Brain microvascular endothelial cell (primary cell): ENCODE results near the gene MIF4GD.
"Not testable (repeated sequence)": the region's sequence is repeated elsewhere in the genome, so short reads cannot be mapped to it uniquely, and the experiment has no call there.

Experiments
- DNase-seq: peaks from one replicate; pipeline ENCODE4 v3.0.0-alpha.2; 2020
- H3K27ac ChIP-seq: fragments of 250-450 bp; sonication (Bioruptor Pico); 2 replicates; pipeline ENCODE4 v1.5.1; 2020; ENCODE audit warnings: mild to moderate bottlenecking, moderate library complexity
- H3K27me3 ChIP-seq: fragments of 250-450 bp; sonication (Bioruptor Pico); replicated peaks from 2 replicates; pipeline ENCODE4 v1.5.1; 2020; ENCODE audit warnings: mild to moderate bottlenecking
- H3K36me3 ChIP-seq: fragments of 250-450 bp; sonication (Bioruptor Pico); replicated peaks from 2 replicates; pipeline ENCODE4 v1.5.1; 2020; ENCODE audit warnings: mild to moderate bottlenecking
- H3K4me3 ChIP-seq: 2 replicates; pipeline ENCODE4 v1.5.1; 2011; ENCODE audit warnings: low read depth, mild to moderate bottlenecking, control low read depth, low read length, moderate library complexity
- in situ Hi-C: cut with HindIII; loops from 2 replicates; pipeline ENCODE4 v1.10.0; 2017; ENCODE audit warnings: low sequenced_read_pairs, low pct_ligation_motif_present
- TF ChIP-seq, protein P1 (sequence below): IDR thresholded peaks from 2 replicates; pipeline ENCODE4 v1.5.1; 2011; ENCODE audit warnings: low read depth, mild to moderate bottlenecking, moderate library complexity, low read length, control low read depth, inconsistent platforms; ENCODE audit errors: missing control alignments

Gene MIF4GD

GRCh38 chr17:75289115-75289831 is 18.2 kb upstream of the MIF4GD start, which contains the start of gene SLC25A19:
TSS of gene SLC25A19 (minus strand) at chr17:75289433. CDS start at chr17:75286764, 2,669 bp downstream.
- DNase-seq: peak; percentile 100
- Histone ChIP-seq H3K4me3 (peak within 1 kb of the TSS; percentile 87), H3K27ac (peak within 1 kb of the TSS; percentile 97), H3K36me3 (peaks cover 7% of the 10 kb centered on the region), H3K27me3 (no peaks in the 10 kb centered on the region)
- TF ChIP-seq, protein P1, sequence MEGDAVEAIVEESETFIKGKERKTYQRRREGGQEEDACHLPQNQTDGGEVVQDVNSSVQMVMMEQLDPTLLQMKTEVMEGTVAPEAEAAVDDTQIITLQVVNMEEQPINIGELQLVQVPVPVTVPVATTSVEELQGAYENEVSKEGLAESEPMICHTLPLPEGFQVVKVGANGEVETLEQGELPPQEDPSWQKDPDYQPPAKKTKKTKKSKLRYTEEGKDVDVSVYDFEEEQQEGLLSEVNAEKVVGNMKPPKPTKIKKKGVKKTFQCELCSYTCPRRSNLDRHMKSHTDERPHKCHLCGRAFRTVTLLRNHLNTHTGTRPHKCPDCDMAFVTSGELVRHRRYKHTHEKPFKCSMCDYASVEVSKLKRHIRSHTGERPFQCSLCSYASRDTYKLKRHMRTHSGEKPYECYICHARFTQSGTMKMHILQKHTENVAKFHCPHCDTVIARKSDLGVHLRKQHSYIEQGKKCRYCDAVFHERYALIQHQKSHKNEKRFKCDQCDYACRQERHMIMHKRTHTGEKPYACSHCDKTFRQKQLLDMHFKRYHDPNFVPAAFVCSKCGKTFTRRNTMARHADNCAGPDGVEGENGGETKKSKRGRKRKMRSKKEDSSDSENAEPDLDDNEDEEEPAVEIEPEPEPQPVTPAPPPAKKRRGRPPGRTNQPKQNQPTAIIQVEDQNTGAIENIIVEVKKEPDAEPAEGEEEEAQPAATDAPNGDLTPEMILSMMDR: peak; percentile 23
- in situ Hi-C loops: no loop called here

DNA sequence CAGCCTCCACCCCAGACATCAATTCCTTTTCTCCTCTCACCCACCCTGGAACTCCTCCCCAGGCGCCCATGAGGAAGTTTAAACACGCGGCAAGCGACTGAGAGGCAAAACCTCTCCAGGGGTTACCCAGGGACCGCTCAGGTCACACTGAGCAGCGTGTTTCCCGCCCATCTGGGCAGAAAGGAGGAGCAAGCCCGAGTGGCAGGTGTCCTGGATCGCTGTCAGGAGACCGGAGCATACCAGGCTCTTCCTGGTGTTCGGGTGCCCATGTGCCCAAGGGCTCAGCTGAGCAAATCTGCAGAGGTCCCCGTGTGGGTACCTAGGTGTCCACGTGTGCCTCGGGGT is 17.7 kb upstream of the MIF4GD start:
- Histone ChIP-seq H3K4me3 (peak overlapping the region; percentile 87), H3K27me3 (no peaks in the 10 kb centered on the region), H3K36me3 (peaks cover 7% of the 10 kb centered on the region), H3K27ac (peak overlapping the region; percentile 23)
- TF ChIP-seq, protein P1: no peak
- DNase-seq: no peak
- in situ Hi-C loops: no loop called here

DNA sequence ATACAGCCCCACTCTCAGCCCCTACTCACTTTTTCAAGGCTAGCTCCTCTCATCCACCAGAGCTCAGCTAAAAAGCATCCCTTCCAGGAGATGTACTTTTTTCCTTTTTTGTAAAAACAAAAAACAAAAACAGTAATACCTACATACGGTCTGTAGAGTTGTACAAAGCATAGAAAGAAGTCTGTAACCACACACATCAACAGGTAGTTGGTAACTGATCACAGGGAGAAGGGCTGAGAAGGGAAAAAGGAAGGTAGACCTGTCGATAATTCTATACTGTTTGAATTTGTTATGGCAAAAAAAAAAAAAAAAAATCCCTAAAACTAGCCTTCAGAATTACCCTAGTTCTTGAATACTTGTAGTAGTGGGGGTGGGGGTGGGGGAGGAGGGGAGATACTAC is 17.3 kb upstream of the MIF4GD start:
- Histone ChIP-seq H3K36me3 (peaks cover 7% of the 10 kb centered on the region), H3K27ac (no peak overlapping the region), H3K4me3 (peak overlapping the region; percentile 87), H3K27me3 (no peaks in the 10 kb centered on the region)
- in situ Hi-C loops: no loop called here
- no peak for DNase-seq
- TF ChIP-seq, protein P1: no peak

DNA sequence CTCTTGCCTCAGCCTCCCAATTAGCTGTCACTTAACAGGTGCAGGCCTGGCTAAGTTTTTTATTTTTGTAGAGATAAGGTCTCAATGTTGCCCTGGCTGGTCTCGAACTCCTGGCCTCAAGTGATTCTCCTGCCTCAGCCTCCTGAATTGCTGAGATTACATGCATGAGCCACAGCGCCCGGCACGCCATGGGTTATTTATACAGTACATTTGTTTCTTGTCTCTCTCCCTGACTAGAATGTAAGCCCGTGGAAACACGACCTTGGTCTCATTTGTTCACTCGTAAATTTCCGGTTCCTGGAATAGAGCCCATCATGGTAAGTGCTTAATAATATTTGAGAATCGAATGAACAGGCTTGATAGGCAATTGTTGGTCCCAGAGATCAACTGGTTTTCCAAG is 16.2 kb upstream of the MIF4GD start:
- DNase-seq: no peak
- in situ Hi-C loops: no loop called here
- Histone ChIP-seq H3K36me3 (peaks cover 7% of the 10 kb centered on the region), H3K27ac (no peak overlapping the region), H3K27me3 (no peaks in the 10 kb centered on the region), H3K4me3 (no peak overlapping the region)
- TF ChIP-seq, protein P1: no peak

GRCh38 chr17:75285123-75285522 is 14.1 kb upstream of the MIF4GD start:
- H3K4me3 ChIP-seq: no peak overlapping the region
- in situ Hi-C loops: no loop called here
- TF ChIP-seq, protein P1: no peak
- H3K27me3 ChIP-seq: no peaks in the 10 kb centered on the region
- H3K27ac ChIP-seq: no peak overlapping the region
- DNase-seq: no peak
- H3K36me3 ChIP-seq: peaks cover 10% of the 10 kb centered on the region

- in situ Hi-C loops: not testable (repeated sequence)
Observed at GRCh38 chr17:75280189-75280588, 9.2 kb upstream of the MIF4GD start.

More at GRCh38 chr17:75280189-75280588, 9.2 kb upstream of the MIF4GD start:
- not testable (repeated sequence) for H3K27ac ChIP-seq, DNase-seq, H3K36me3 ChIP-seq, H3K4me3 ChIP-seq, H3K27me3 ChIP-seq
